Natural killer cell (primary cell): ENCODE measurements around the gene STPG3. TPM values are rescaled to one million over a fixed set of nuclear protein-coding genes. Genes with fewer than 3 reads are reported as not detected.
A peak's percentile ranks its signal among the peaks of the same experiment; 100 is the strongest.

Experiments used
- ATAC-seq, 3 donors: fragments of 150-1000 bp in 2 of 3; fragments of 200-7000 bp in 1 of 3; cut with Tn5 transposase; 1 replicate in 1 of 3; 2 replicates in 2 of 3; pipeline ENCODE4 v1.10.0; 2021; ENCODE audit warnings: mild to moderate bottlenecking in 2 of 3, moderate library complexity in 2 of 3
- DNase-seq, 2 donors: peaks; one replicate each; pipeline versions ENCODE4 v3.0.0 to v3.0.0-alpha.2; 2013 to 2021; ENCODE audit warnings: mixed read lengths in 1 of 2
- H3K27ac ChIP-seq: one replicate; pipeline ENCODE4 v1.5.1; 2013; ENCODE audit warnings: mild to moderate bottlenecking, low read length
- H3K27me3 ChIP-seq: one replicate; pipeline ENCODE4 v1.6.1; 2013; ENCODE audit warnings: low read length; ENCODE audit not compliant: control insufficient read depth, insufficient read depth
- H3K36me3 ChIP-seq: one replicate; pipeline ENCODE4 v1.6.1; 2013; ENCODE audit warnings: low read length; ENCODE audit not compliant: control insufficient read depth, insufficient read depth
- H3K4me1 ChIP-seq: one replicate; pipeline ENCODE4 v1.6.1; 2013; ENCODE audit warnings: low read length; ENCODE audit not compliant: control insufficient read depth, insufficient read depth
- H3K4me3 ChIP-seq: one replicate; pipeline ENCODE4 v1.5.1; 2013; ENCODE audit warnings: low read length
- H3K9me3 ChIP-seq: one replicate; pipeline ENCODE4 v1.6.1; 2013; ENCODE audit warnings: low read length; ENCODE audit not compliant: control insufficient read depth, insufficient read depth
- H3K27ac Mint-ChIP-seq, 2 donors: one replicate each; pipeline ENCODE4 v1.8.0; 2022; ENCODE audit warnings: mild to moderate bottlenecking in 2 of 2, mixed read lengths in 2 of 2, moderate library complexity in 1 of 2
- H3K27me3 Mint-ChIP-seq, 2 donors: one replicate each; pipeline ENCODE4 v1.8.0; 2022; ENCODE audit warnings: low read depth in 2 of 2, mixed read lengths in 2 of 2
- H3K36me3 Mint-ChIP-seq: one replicate; pipeline ENCODE4 v1.8.0; 2022; ENCODE audit warnings: mixed read lengths
- H3K4me1 Mint-ChIP-seq, 2 donors: one replicate each; pipeline ENCODE4 v1.8.0; 2022; ENCODE audit warnings: mixed read lengths in 2 of 2
- H3K4me3 Mint-ChIP-seq: one replicate; pipeline ENCODE4 v1.8.0; 2022; ENCODE audit warnings: mild to moderate bottlenecking, moderate library complexity, mixed read lengths
- H3K9me3 Mint-ChIP-seq, 2 donors: one replicate each; pipeline ENCODE4 v1.8.0; 2022; ENCODE audit warnings: mixed read lengths in 2 of 2
- WGBS: methylation state at CpG from one replicate; pipeline ENCODE4 v1.1.7; 2013; ENCODE audit warnings: missing lambda C conversion rate; ENCODE audit not compliant: insufficient coverage; 5-methylcytosine and 5-hydroxymethylcytosine counted together
- intact Hi-C: fragments of 100-400 bp; cut with micrococcal nuclease; formaldehyde crosslinking; loops from one replicate; pipeline ENCODE4 v1.14.2; 2022
- total RNA-seq, 4 donors: library from RNA; stranded (reverse); fragments of 120-200 nt in 1 of 4; gene quantifications; one replicate each; pipeline versions ENCODE4 v1.2.3 to v1.2.4, GENCODE V29; 2013 to 2022
- TF ChIP-seq, protein P1 (sequence below): fragments of 200-600 bp; IDR thresholded peaks from one replicate; pipeline ENCODE4 v1.8.0; 2022; ENCODE audit warnings: antibody characterized with exemption

The STPG3 gene
- total RNA-seq, 3 donors from 2014 or later (not counting 1 experiment from before 2014, with no cell fraction given): not detected

DNA sequence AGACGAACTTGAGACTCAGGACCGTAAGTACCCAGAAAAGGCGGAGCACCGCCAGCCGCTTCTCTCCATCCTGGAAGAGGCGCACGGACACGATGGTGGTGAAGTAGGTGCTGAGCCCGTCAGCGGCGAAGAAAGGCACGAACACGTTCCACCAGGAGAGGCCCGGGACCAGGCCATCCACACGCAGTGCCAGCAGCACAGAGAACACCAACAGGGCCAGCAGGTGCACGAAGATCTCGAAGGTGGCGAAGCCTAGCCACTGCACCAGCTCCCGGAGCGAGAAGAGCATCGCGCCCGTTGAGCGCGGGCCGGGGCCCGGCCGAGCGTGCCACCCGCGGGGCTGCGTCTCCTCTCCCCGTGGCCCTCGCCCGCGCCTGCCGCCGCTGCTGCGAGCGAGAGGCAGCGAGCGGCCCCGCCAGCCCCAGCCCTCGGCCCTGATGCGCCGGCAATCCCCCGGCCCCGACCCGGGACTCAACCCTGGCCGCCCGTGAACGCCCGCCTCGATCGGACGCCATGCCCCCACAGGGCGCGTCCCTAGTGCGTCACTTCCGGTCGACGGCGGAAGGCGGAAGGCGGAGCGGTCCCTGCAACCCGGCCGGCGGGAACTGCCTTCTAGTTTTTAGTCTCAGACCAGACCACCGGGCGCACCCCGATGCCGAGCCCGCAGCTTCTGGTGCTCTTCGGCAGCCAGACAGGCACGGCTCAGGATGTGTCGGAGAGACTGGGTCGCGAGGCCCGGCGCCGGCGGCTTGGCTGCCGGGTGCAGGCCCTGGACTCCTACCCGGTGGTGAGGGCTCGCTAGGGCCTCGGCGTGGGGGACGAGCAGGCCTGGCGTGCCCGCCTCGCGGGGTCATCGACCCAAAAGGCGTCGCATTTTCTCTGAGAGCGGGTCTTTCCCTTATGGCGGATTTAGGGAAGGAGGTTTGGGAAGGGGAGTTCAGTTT is 45.7 kb upstream of the STPG3 start, which contains the start of the genes NDOR1 and TMEM203:
Gene NDOR1 (plus strand): TSS at position 575 of the 944 bp plus-strand sequence. CDS start 78 bp downstream, at position 653.
Gene TMEM203 (minus strand): TSS at position 523 of the 944 bp plus-strand sequence. CDS start 234 bp downstream, at position 289.
- Mint-ChIP-seq H3K4me3 (peak within 1 kb of the TSS; percentile 93), H3K27me3 (no peaks in the 10 kb centered on the region), H3K27ac (peak within 1 kb of the TSS; percentile 92 to 96), H3K4me1 (peaks cover 37 to 45% of the 10 kb centered on the region in 2 donors), H3K36me3 (no peaks in the 10 kb centered on the region), H3K9me3 (no peaks in the 10 kb centered on the region)
- DNase-seq (peak; percentile 95), ATAC-seq (peak; percentile 52 to 63 (median 56))
- Histone ChIP-seq H3K27me3 (no peaks in the 10 kb centered on the region), H3K27ac (peak within 1 kb of the TSS; percentile 80), H3K4me1 (peaks cover 39% of the 10 kb centered on the region), H3K9me3 (no peaks in the 10 kb centered on the region), H3K36me3 (no peaks in the 10 kb centered on the region), H3K4me3 (peak within 1 kb of the TSS; percentile 81)
- intact Hi-C loops: loop anchor here (1.0 to 2.0 kb wide), 2 partner anchors 17 kb away; partner anchors contain the start of genes ANAPC2, RNF208 and SSNA1
- TF ChIP-seq, protein P1, sequence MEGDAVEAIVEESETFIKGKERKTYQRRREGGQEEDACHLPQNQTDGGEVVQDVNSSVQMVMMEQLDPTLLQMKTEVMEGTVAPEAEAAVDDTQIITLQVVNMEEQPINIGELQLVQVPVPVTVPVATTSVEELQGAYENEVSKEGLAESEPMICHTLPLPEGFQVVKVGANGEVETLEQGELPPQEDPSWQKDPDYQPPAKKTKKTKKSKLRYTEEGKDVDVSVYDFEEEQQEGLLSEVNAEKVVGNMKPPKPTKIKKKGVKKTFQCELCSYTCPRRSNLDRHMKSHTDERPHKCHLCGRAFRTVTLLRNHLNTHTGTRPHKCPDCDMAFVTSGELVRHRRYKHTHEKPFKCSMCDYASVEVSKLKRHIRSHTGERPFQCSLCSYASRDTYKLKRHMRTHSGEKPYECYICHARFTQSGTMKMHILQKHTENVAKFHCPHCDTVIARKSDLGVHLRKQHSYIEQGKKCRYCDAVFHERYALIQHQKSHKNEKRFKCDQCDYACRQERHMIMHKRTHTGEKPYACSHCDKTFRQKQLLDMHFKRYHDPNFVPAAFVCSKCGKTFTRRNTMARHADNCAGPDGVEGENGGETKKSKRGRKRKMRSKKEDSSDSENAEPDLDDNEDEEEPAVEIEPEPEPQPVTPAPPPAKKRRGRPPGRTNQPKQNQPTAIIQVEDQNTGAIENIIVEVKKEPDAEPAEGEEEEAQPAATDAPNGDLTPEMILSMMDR: no peak
- WGBS: under 1% methylated on average over 98 of the region's 98 CpGs

DNA sequence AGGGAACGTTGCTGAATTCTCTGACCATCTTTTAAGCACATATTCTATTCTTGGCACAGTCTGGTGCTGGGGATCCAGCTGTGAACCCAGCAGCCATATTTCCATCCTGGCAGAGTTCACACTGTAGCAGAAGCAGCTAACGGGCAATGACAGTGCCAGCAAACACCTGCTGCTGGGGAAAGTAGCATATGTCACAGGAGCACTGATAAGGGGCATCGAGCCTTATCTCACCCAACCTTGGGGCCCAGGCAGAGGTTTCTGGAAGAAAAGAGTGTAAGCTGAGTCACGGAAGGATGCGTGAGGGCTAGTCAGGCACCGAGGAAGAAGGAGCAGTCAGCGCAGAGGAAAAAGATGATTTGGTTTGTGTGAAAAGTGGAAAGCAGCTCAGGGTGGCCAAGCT is 44.5 kb upstream of the STPG3 start:
- Mint-ChIP-seq H3K4me1 (peaks cover 38 to 39% of the 10 kb centered on the region in 2 donors), H3K4me3 (peak overlapping the region; percentile 93), H3K9me3 (no peaks in the 10 kb centered on the region), H3K36me3 (no peaks in the 10 kb centered on the region), H3K27ac (peak overlapping the region; percentile 92 to 96), H3K27me3 (no peaks in the 10 kb centered on the region)
- no peak for ATAC-seq
- Histone ChIP-seq H3K9me3 (no peaks in the 10 kb centered on the region), H3K4me3 (no peak overlapping the region), H3K4me1 (peaks cover 32% of the 10 kb centered on the region), H3K36me3 (no peaks in the 10 kb centered on the region), H3K27me3 (no peaks in the 10 kb centered on the region), H3K27ac (no peak overlapping the region)
- WGBS: 87% methylated on average over 7 of the region's 7 CpGs
- intact Hi-C loops: no loop called here
- no peak for DNase-seq
- TF ChIP-seq, protein P1: no peak

DNA sequence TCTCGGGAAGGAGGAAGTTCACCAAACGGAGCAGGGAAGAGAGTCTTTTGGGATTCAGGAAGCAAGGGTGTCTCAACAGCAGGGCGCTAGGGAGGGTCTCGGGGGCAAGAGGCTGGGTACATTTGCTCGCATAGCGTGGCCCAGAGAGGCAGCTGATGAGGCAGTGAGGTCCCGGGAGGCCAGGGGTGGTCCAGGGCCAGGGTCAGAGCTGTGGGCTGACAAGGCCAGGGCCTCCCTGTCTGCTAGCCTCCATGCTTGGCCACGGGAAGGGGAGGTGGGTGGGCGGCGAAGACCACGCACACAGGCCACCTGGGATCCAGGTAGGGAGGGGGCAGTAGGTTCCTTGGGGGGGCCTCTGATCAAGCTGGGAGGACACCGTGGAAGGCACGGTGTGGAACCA is 39.6 kb upstream of the STPG3 start:
- Histone ChIP-seq H3K4me1 (peaks cover 6% of the 10 kb centered on the region), H3K9me3 (no peaks in the 10 kb centered on the region), H3K4me3 (no peak overlapping the region), H3K27me3 (no peaks in the 10 kb centered on the region), H3K36me3 (no peaks in the 10 kb centered on the region), H3K27ac (no peak overlapping the region)
- Mint-ChIP-seq H3K27ac (no peak overlapping the region), H3K27me3 (no peaks in the 10 kb centered on the region), H3K4me1 (peaks cover 16% of the 10 kb centered on the region in 2 donors), H3K9me3 (no peaks in the 10 kb centered on the region), H3K4me3 (no peak overlapping the region), H3K36me3 (no peaks in the 10 kb centered on the region)
- intact Hi-C loops: no loop called here
- WGBS: 88% methylated on average over 13 of the region's 13 CpGs
- ATAC-seq (no peak), DNase-seq (no peak)
- TF ChIP-seq, protein P1: no peak
